ENCODE results near the gene CD1E.
"Not testable (repeated sequence)": the region's sequence is repeated elsewhere in the genome, so short reads cannot be mapped to it uniquely, and the experiment has no call there.

CD1E gene

GRCh38 chr1:158362941-158363340, 9.2 kb downstream of the CD1E start:
- DNase-seq, result no peak

- no peak for DNase-seq
Observed at GRCh38 chr1:158366783-158367182, 13.1 kb downstream of the CD1E start.

GRCh38 chr1:158371188-158371953, 17.7 kb downstream of the CD1E start:
- DNase-seq, result no peak

- not testable (repeated sequence) for DNase-seq
Observed at GRCh38 chr1:158374101-158374500, 20.4 kb downstream of the CD1E start.

DNA sequence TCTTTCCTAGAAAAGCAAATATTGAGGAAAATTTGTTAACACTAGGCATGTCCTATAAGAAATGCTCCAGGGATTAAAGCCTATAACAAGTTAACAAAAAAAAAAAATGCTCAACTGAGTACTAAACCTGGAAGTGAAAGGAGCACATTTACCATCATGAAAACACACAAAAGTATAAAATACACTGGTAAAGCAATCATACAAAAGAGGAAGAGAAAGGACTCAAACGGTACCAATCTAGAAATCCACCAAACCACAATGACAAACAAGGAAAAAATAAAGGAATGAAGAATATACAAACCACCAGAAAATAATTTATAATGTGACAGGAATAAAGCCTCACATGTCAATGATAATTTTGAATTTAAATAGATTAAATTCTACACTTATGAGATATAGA, 21.2 kb downstream of the CD1E start:
- DNase-seq, result no peak

- DNase-seq, result no peak
Observed at GRCh38 chr1:158390331-158390730, 36.6 kb downstream of the CD1E start.

DNA sequence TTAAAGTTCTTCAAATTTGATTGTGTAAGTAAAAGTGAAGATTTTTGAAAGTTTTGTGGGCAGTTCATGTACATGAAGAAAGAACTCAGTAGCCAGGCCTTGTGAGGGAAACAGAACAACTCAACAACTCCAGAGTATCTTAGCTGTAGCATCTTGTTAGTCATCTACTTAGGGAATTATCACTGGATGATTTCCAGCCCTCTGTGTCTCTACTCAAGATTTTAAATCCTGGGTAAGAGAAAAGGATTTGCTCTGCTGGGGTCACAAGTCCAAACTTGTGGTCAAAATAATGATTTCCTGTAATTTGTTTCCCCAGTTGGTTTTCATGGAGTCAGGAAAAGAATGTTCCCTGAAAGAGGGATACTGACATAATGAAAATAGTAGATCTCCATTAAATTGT, 37.4 kb downstream of the CD1E start:
- no peak for DNase-seq

- no peak for DNase-seq
Observed at GRCh38 chr1:158393476-158393875, 39.8 kb downstream of the CD1E start.

GRCh38 chr1:158396646-158397045, 43.0 kb downstream of the CD1E start:
- DNase-seq, result no peak

DNA sequence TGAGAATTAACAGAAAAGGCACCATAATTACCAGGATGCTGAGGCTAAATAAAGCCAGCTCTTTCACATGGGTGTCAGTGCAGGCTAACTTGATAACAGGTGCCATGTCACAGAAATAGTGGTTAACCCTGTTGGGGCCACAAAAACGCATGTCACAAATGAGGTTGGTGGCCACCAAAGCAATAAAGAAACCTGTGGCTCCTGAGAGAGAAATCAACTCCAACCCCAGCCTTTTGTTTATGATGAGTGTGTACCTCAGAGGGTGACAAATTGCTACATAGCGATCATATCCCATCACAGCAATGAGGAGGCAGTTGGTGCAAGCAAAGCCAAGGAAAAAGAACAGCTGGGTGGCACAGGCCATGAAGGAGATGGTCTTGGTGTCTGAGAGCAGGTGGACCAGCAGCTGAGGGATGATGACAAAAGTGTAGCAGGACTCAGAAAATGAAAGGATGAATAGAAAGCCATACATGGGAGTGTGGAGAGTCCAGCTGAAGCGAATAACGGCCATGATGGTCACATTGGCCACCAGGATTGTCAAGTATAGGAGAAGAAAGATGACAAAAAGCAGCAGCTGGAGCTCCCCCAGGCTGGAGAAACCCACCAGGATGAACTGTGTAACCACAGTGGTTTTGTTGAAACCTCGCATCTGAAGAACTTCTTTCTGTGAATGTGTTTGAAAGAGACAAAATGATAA, 45.3 kb downstream of the CD1E start, which contains the start of gene OR10T2:
Gene OR10T2, minus strand, starts transcription at position 649 of the 697 bp plus-strand sequence. Its CDS starts 0 bp downstream, at position 649.
- no peak for DNase-seq

GRCh38 chr1:158400871-158401270, 47.2 kb downstream of the CD1E start:
- no peak for DNase-seq

- no peak for DNase-seq
Observed at GRCh38 chr1:158407092-158407491, 53.4 kb downstream of the CD1E start.
